ACC112 (cell line): ENCODE data around the gene WDR70.
"Not testable (repeated sequence)": the region's sequence is repeated elsewhere in the genome, so short reads cannot be mapped to it uniquely, and the experiment has no call there.

ENCODE experiments used
- H2AFZ ChIP-seq: fragments of 200-600 bp; sonication (generic); one replicate; pipeline ENCODE4 v1.6.0; 2017; ENCODE audit warnings: antibody characterized with exemption, low read length; ENCODE audit not compliant: unreplicated experiment
- H3K27ac ChIP-seq: fragments of 200-600 bp; sonication (generic); 2 replicates; pipeline ENCODE4 v1.5.1; 2014; ENCODE audit warnings: low read depth, mild to moderate bottlenecking, antibody characterized with exemption, low read length, moderate library complexity
- H3K27me3 ChIP-seq: fragments of 200-600 bp; sonication (generic); 2 replicates; pipeline ENCODE4 v1.6.1; 2014; ENCODE audit warnings: mild to moderate bottlenecking, antibody characterized with exemption, low read length, moderate library complexity, mixed read lengths; ENCODE audit not compliant: insufficient read depth
- H3K36me3 ChIP-seq: fragments of 200-600 bp; sonication (generic); 2 replicates; pipeline ENCODE4 v1.6.1; 2016; ENCODE audit warnings: mild to moderate bottlenecking, antibody characterized with exemption, low read length, moderate library complexity, mixed read lengths; ENCODE audit not compliant: insufficient read depth
- H3K4me1 ChIP-seq: fragments of 200-600 bp; sonication (generic); one replicate; pipeline ENCODE4 v1.6.1; 2016; ENCODE audit warnings: low read length, mixed read lengths; ENCODE audit not compliant: insufficient read depth, unreplicated experiment, control insufficient read depth
- H3K4me3 ChIP-seq: fragments of 200-600 bp; sonication (generic); 2 replicates; pipeline ENCODE4 v1.5.1; 2014; ENCODE audit warnings: mild to moderate bottlenecking, low read depth, low read length
- H3K79me2 ChIP-seq: fragments of 200-600 bp; sonication (generic); one replicate; pipeline ENCODE4 v1.6.0; 2016; ENCODE audit warnings: low read length; ENCODE audit not compliant: control insufficient read depth, unreplicated experiment, insufficient read depth

WDR70 gene

GRCh38 chr5:37662362-37662761, 283.2 kb downstream of the WDR70 start:
- no peaks in the 10 kb centered on the region for H3K36me3 ChIP-seq
- H3K27me3 ChIP-seq, result no peaks in the 10 kb centered on the region
- no peak overlapping the region for H3K4me3 ChIP-seq
- no peak overlapping the region for H3K27ac ChIP-seq
- H2AFZ ChIP-seq, result no peak overlapping the region
- H3K79me2 ChIP-seq, result no peaks in the 10 kb centered on the region
- H3K4me1 ChIP-seq, result peaks cover 16% of the 10 kb centered on the region

- no peak overlapping the region for H3K27ac ChIP-seq
- peaks cover 20% of the 10 kb centered on the region for H3K4me1 ChIP-seq
- no peak overlapping the region for H3K4me3 ChIP-seq
- no peaks in the 10 kb centered on the region for H3K36me3 ChIP-seq
- H3K27me3 ChIP-seq, result no peaks in the 10 kb centered on the region
- H2AFZ ChIP-seq, result no peak overlapping the region
- no peaks in the 10 kb centered on the region for H3K79me2 ChIP-seq
These were observed 283.8 kb downstream of the WDR70 start for GRCh38 chr5:37662789-37663485.

- Histone ChIP-seq H3K27ac (no peak overlapping the region), H3K4me3 (no peak overlapping the region), H3K36me3 (no peaks in the 10 kb centered on the region), H3K27me3 (no peaks in the 10 kb centered on the region), H3K4me1 (peaks cover 20% of the 10 kb centered on the region), H2AFZ (no peak overlapping the region), H3K79me2 (no peaks in the 10 kb centered on the region)
These were observed 284.4 kb downstream of the WDR70 start for GRCh38 chr5:37663538-37663937.

- no peaks in the 10 kb centered on the region for H3K36me3 ChIP-seq
- no peak overlapping the region for H3K4me3 ChIP-seq
- no peaks in the 10 kb centered on the region for H3K79me2 ChIP-seq
- no peak overlapping the region for H2AFZ ChIP-seq
- peaks cover 20% of the 10 kb centered on the region for H3K4me1 ChIP-seq
- no peak overlapping the region for H3K27ac ChIP-seq
- H3K27me3 ChIP-seq, result no peaks in the 10 kb centered on the region
These were observed 285.4 kb downstream of the WDR70 start for GRCh38 chr5:37664551-37664950.

DNA sequence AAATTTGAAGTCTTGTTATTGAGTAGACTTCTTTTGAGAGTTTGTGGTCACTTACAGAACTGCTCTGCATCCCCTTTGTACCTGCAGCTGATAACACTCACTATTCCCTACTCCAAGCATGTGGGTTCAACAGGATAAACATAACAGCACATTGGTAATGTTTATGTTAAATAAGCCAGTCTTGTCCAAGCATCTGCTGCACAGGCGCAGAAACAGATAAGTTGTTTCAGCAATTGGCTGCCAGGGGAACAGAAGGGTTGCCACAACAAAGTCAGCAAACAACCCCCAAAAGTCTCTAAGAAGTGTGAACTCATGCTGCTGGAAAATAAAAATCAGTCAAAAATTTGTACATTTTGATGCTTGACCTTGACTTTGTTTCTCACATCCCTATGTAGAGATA, 286.2 kb downstream of the WDR70 start:
- H3K36me3 ChIP-seq, result no peaks in the 10 kb centered on the region
- H3K79me2 ChIP-seq, result no peaks in the 10 kb centered on the region
- H3K4me3 ChIP-seq, result no peak overlapping the region
- H2AFZ ChIP-seq, result no peak overlapping the region
- peaks cover 20% of the 10 kb centered on the region for H3K4me1 ChIP-seq
- H3K27ac ChIP-seq, result no peak overlapping the region
- H3K27me3 ChIP-seq, result no peaks in the 10 kb centered on the region

- Histone ChIP-seq H2AFZ (no peak overlapping the region), H3K4me1 (peaks cover 20% of the 10 kb centered on the region), H3K79me2 (no peaks in the 10 kb centered on the region), H3K36me3 (no peaks in the 10 kb centered on the region), H3K27me3 (no peaks in the 10 kb centered on the region), H3K27ac (no peak overlapping the region), H3K4me3 (no peak overlapping the region)
These were observed 286.8 kb downstream of the WDR70 start for GRCh38 chr5:37665889-37666288.

DNA sequence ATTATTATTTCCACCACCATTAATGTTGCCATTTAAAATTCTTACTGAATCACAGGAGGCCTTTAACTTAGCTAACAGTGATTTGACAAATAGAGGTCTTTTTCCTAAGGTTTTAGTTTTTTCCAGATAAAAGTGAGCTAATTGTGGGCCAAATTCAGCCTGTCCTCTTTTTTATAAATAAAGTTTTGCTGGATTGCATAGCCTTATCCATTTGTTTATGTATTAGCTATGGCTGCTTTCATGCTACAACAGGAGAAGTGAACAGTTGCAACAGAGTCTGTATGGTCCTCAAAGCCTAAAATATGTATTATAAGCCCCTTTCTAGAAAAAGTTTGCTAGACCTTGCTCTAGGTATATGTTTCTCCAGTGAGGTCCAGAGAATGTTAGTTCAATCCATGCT, 288.3 kb downstream of the WDR70 start:
- Histone ChIP-seq H3K4me3 (no peak overlapping the region), H3K4me1 (peaks cover 20% of the 10 kb centered on the region), H3K27me3 (no peaks in the 10 kb centered on the region), H2AFZ (no peak overlapping the region), H3K79me2 (no peaks in the 10 kb centered on the region), H3K36me3 (no peaks in the 10 kb centered on the region), H3K27ac (no peak overlapping the region)

- no peak overlapping the region for H2AFZ ChIP-seq
- no peaks in the 10 kb centered on the region for H3K79me2 ChIP-seq
- no peaks in the 10 kb centered on the region for H3K36me3 ChIP-seq
- no peak overlapping the region for H3K4me3 ChIP-seq
- peak overlapping the region; percentile 54 for H3K27ac ChIP-seq
- no peaks in the 10 kb centered on the region for H3K27me3 ChIP-seq
- peaks cover 20% of the 10 kb centered on the region for H3K4me1 ChIP-seq
These were observed 288.7 kb downstream of the WDR70 start for GRCh38 chr5:37667846-37668245.

DNA sequence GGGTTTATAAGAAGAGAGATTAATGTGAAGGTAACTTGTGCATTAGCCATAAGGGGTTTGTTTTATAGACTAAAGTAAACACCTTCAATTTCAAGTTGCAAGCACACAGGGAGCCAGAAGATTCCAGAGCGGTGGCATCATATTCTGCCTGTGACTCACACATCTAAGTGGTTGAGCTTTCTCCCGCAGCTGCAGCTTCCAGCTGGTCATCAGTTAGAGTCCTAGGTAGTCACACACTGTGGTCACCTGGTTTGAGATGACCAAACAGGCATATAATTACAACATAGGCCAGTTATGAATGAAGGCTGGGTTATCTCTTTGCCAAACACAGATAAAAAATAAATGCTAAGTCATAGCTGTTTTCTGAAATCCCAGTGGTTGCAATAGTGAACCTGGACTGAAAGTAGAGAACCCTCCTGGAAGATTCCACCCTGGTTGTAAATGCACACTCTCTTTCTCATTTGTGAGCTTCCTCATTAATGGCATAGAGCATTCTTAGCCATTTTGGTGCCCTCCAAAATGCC, 289.5 kb downstream of the WDR70 start:
- H3K79me2 ChIP-seq, result no peaks in the 10 kb centered on the region
- no peaks in the 10 kb centered on the region for H3K27me3 ChIP-seq
- H2AFZ ChIP-seq, result no peak overlapping the region
- peak overlapping the region; percentile 55 for H3K27ac ChIP-seq
- no peak overlapping the region; the same call in 1 of the 2 replicates for H3K4me3 ChIP-seq
- H3K36me3 ChIP-seq, result no peaks in the 10 kb centered on the region
- H3K4me1 ChIP-seq, result peaks cover 20% of the 10 kb centered on the region

DNA sequence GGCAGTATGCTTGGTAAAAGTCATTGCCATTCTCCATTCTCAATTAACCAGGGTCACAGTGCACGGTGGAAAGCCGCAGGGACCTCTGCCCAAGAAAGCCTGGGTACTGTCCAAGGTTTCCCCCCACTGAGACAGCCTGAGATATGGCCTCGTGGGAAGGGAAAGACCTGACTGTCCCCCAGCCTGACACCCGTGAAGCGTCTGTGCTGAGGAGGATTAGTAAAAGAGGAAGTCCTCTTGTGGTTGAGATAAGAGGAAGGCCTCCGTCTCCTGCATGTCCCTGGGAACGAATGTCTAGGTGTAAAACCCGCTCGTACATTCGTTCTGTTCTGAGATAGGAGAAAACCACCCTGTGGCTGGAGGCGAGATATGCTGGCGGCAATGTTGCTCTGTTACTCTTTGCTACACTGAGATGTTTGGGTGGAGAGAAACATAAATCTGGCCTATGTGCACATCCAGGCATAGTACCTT, 293.0 kb downstream of the WDR70 start:
- H3K4me1 ChIP-seq, result peaks cover 19% of the 10 kb centered on the region
- H3K4me3 ChIP-seq, H3K79me2 ChIP-seq, H3K27ac ChIP-seq, H3K27me3 ChIP-seq, H2AFZ ChIP-seq, H3K36me3 ChIP-seq: not testable (repeated sequence)

- H3K79me2 ChIP-seq, H3K27me3 ChIP-seq, H3K4me1 ChIP-seq, H3K4me3 ChIP-seq, H2AFZ ChIP-seq, H3K27ac ChIP-seq, H3K36me3 ChIP-seq: not testable (repeated sequence)
These were observed 295.2 kb downstream of the WDR70 start for GRCh38 chr5:37674361-37674760.
